SU-DHL-6 (cell line): Measurements from ENCODE around the gene ARCN1.

Experiments used
- H2AFZ ChIP-seq: fragments of 200-600 bp; sonication (generic); 2 replicates; pipeline ENCODE4 v1.6.1; 2014; ENCODE audit warnings: low read depth, mild to moderate bottlenecking, moderate library complexity, mixed read lengths, antibody characterized with exemption, low read length; ENCODE audit not compliant: severe bottlenecking
- H3F3A ChIP-seq: fragments of 200-600 bp; shearing (Covaris generic); 2 replicates; pipeline ENCODE4 v1.6.0; 2016; ENCODE audit warnings: antibody characterized with exemption, mild to moderate bottlenecking; ENCODE audit not compliant: insufficient read depth
- H3K27ac ChIP-seq: fragments of 200-600 bp; sonication (generic); 2 replicates; pipeline ENCODE4 v1.5.1; 2016; ENCODE audit warnings: low read depth, mild to moderate bottlenecking, low read length, moderate library complexity, mixed read lengths
- H3K27me3 ChIP-seq: fragments of 200-600 bp; sonication (generic), shearing (Covaris generic); 2 replicates; pipeline ENCODE4 v1.6.0; 2014; ENCODE audit warnings: mild to moderate bottlenecking, low read length
- H3K36me3 ChIP-seq: fragments of 200-600 bp; sonication (generic); 2 replicates; pipeline ENCODE4 v1.6.1; 2014; ENCODE audit warnings: mild to moderate bottlenecking, low read length, mixed read lengths
- H3K4me2 ChIP-seq: fragments of 300-600, 200-600 bp; shearing (Covaris generic), sonication (generic); 2 replicates; pipeline ENCODE4 v1.6.0; 2014; ENCODE audit warnings: low read length, low read depth, mild to moderate bottlenecking; ENCODE audit not compliant: poor library complexity, severe bottlenecking
- H3K4me3 ChIP-seq: fragments of 200-600 bp; sonication (generic); 2 replicates; pipeline ENCODE4 v1.5.1; 2014; ENCODE audit warnings: antibody characterized with exemption, low read length, mild to moderate bottlenecking, mixed read lengths; ENCODE audit not compliant: insufficient read depth, poor library complexity, severe bottlenecking
- H3K79me2 ChIP-seq: fragments of 200-600 bp; sonication (generic); 2 replicates; pipeline ENCODE4 v1.6.1; 2014; ENCODE audit warnings: mild to moderate bottlenecking, low read length, moderate library complexity; ENCODE audit not compliant: insufficient read depth
- H3K9ac ChIP-seq: fragments of 200-600 bp; sonication (generic); 2 replicates; pipeline ENCODE4 v1.7.0; 2014; ENCODE audit warnings: mild to moderate bottlenecking, low read length
- H3K9me2 ChIP-seq: fragments of 200-600 bp; sonication (generic); replicated peaks from 2 replicates; pipeline ENCODE4 v1.6.1; 2014; ENCODE audit warnings: low read length; ENCODE audit not compliant: insufficient read depth
- H3K9me3 ChIP-seq: fragments of 200-600 bp; sonication (generic); 2 replicates; pipeline ENCODE4 v1.6.1; 2014; ENCODE audit warnings: low read length, mixed read lengths; ENCODE audit not compliant: insufficient read depth
- H4K20me1 ChIP-seq: fragments of 200-600 bp; sonication (generic); 2 replicates; pipeline ENCODE4 v1.6.1; 2014; ENCODE audit warnings: low read depth, mild to moderate bottlenecking, antibody characterized with exemption, low read length, moderate library complexity, mixed read lengths
- EZH2phosphoT487 ChIP-seq: fragments of 200-600 bp; sonication (generic), shearing (Covaris generic); conservative IDR thresholded peaks from 2 replicates; pipeline ENCODE4 v1.6.1; 2018; ENCODE audit warnings: mild to moderate bottlenecking, antibody characterized with exemption, low read length, moderate library complexity, mixed read lengths
- TF ChIP-seq, protein P1 (sequence below): fragments of 200-600 bp; sonication (generic); IDR thresholded peaks from one replicate; pipeline ENCODE4 v1.5.1; 2017; ENCODE audit warnings: antibody characterized with exemption, mild to moderate bottlenecking, low read length, moderate library complexity; ENCODE audit not compliant: insufficient read depth, poor library complexity, severe bottlenecking

The ARCN1 gene

DNA sequence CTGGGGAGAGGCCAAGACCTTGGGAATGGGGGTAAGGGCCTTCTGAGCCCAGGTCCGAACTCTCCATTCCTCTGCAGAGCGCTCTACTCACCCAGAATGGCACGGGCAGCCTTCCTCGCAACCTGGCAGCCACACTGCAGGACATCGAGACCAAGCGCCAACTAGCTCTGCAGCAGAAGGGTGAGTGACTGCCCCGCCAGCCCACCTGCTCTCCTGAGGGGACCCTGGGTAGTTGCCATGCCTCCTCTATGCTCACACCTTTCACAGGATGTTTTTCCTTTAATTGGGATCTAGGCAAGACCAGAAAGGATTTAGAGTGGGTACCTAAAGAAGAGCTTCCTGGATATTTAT, 71.8 kb downstream of the ARCN1 start:
- no peaks in the 10 kb centered on the region for H3K9me2 ChIP-seq
- no peak overlapping the region for H3K27ac ChIP-seq
- H3K27me3 ChIP-seq, result no peaks in the 10 kb centered on the region
- H3K79me2 ChIP-seq, result no peaks in the 10 kb centered on the region
- no peaks in the 10 kb centered on the region for H3F3A ChIP-seq
- H3K9me3 ChIP-seq, result no peaks in the 10 kb centered on the region
- no peak overlapping the region for H2AFZ ChIP-seq
- H3K4me3 ChIP-seq, result no peak overlapping the region
- TF ChIP-seq EZH2phosphoT487, result no peak
- TF ChIP-seq, protein P1, sequence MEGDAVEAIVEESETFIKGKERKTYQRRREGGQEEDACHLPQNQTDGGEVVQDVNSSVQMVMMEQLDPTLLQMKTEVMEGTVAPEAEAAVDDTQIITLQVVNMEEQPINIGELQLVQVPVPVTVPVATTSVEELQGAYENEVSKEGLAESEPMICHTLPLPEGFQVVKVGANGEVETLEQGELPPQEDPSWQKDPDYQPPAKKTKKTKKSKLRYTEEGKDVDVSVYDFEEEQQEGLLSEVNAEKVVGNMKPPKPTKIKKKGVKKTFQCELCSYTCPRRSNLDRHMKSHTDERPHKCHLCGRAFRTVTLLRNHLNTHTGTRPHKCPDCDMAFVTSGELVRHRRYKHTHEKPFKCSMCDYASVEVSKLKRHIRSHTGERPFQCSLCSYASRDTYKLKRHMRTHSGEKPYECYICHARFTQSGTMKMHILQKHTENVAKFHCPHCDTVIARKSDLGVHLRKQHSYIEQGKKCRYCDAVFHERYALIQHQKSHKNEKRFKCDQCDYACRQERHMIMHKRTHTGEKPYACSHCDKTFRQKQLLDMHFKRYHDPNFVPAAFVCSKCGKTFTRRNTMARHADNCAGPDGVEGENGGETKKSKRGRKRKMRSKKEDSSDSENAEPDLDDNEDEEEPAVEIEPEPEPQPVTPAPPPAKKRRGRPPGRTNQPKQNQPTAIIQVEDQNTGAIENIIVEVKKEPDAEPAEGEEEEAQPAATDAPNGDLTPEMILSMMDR, result no peak
- no peaks in the 10 kb centered on the region for H3K36me3 ChIP-seq
- no peaks in the 10 kb centered on the region for H4K20me1 ChIP-seq
- H3K9ac ChIP-seq, result no peak overlapping the region
- no peak overlapping the region for H3K4me2 ChIP-seq

GRCh38 chr11:118644496-118644895, 72.3 kb downstream of the ARCN1 start:
- Histone ChIP-seq H3K4me3 (no peak overlapping the region), H3K27ac (no peak overlapping the region), H2AFZ (no peak overlapping the region), H3K4me2 (no peak overlapping the region), H3K27me3 (no peaks in the 10 kb centered on the region), H4K20me1 (no peaks in the 10 kb centered on the region), H3K36me3 (no peaks in the 10 kb centered on the region), H3F3A (no peaks in the 10 kb centered on the region), H3K9me3 (no peaks in the 10 kb centered on the region), H3K9me2 (no peaks in the 10 kb centered on the region), H3K79me2 (no peaks in the 10 kb centered on the region), H3K9ac (no peak overlapping the region)
- TF ChIP-seq, protein P1, result no peak
- no peak for TF ChIP-seq EZH2phosphoT487

- no peak overlapping the region for H3K9ac ChIP-seq
- H3K79me2 ChIP-seq, result no peaks in the 10 kb centered on the region
- no peak overlapping the region for H3K4me3 ChIP-seq
- H3K9me3 ChIP-seq, result no peaks in the 10 kb centered on the region
- no peaks in the 10 kb centered on the region for H3K27me3 ChIP-seq
- H2AFZ ChIP-seq, result no peak overlapping the region
- H4K20me1 ChIP-seq, result no peaks in the 10 kb centered on the region
- no peaks in the 10 kb centered on the region for H3K9me2 ChIP-seq
- TF ChIP-seq EZH2phosphoT487, result no peak
- TF ChIP-seq, protein P1, result no peak
- no peaks in the 10 kb centered on the region for H3F3A ChIP-seq
- H3K4me2 ChIP-seq, result no peak overlapping the region
- no peak overlapping the region for H3K27ac ChIP-seq
- no peaks in the 10 kb centered on the region for H3K36me3 ChIP-seq
Measured at GRCh38 chr11:118645066-118645715, 73.0 kb downstream of the ARCN1 start.
